Measurements from ENCODE around the gene RBMS3.

- TF ChIP-seq CTCF (IDR thresholded peaks at IDR 0.05) (no peak), POLR2A (IDR thresholded peaks at IDR 0.05) (no peak)
These were observed 233.3 kb downstream of the RBMS3 start for GRCh38 chr3:29514170-29514569.
